ENCODE data around the gene GMEB2.
"Not testable (repeated sequence)": the region's sequence is repeated elsewhere in the genome, so short reads cannot be mapped to it uniquely, and the experiment has no call there.

GMEB2 gene

GRCh38 chr20:63617876-63618265, 9.0 kb downstream of the GMEB2 start:
- H3K27ac ChIP-seq: no peak overlapping the region
- no peak overlapping the region for H3K4me3 ChIP-seq (ENCODE audit: low read depth, low read length)
- no peak for TF ChIP-seq CTCF (IDR thresholded peaks at IDR 0.05; ENCODE audit: low read depth, low read length, missing control alignments)
- H3K36me3 ChIP-seq (replicated peaks): peaks cover 27% of the 10 kb centered on the region
- no peak for DNase-seq
- no peaks in the 10 kb centered on the region for H3K27me3 ChIP-seq (replicated peaks)
- in situ Hi-C loops (cut with HindIII; ENCODE audit: low pct_ligation_motif_present, low sequenced_read_pairs): no loop called here

GRCh38 chr20:63617092-63617875, 9.6 kb downstream of the GMEB2 start:
- no peak for DNase-seq
- H3K27ac ChIP-seq: no peak overlapping the region
- peaks cover 27% of the 10 kb centered on the region for H3K36me3 ChIP-seq (replicated peaks)
- in situ Hi-C loops (cut with HindIII; ENCODE audit: low pct_ligation_motif_present, low sequenced_read_pairs): no loop called here
- H3K4me3 ChIP-seq (ENCODE audit: low read depth, low read length): no peak overlapping the region
- no peaks in the 10 kb centered on the region for H3K27me3 ChIP-seq (replicated peaks)
- TF ChIP-seq CTCF (IDR thresholded peaks at IDR 0.05; ENCODE audit: low read depth, low read length, missing control alignments): no peak

GRCh38 chr20:63613863-63614594, 12.9 kb downstream of the GMEB2 start:
- H3K36me3 ChIP-seq (replicated peaks): peaks cover 23% of the 10 kb centered on the region
- H3K27ac ChIP-seq; H3K27me3 ChIP-seq (replicated peaks); in situ Hi-C loops (cut with HindIII; ENCODE audit: low pct_ligation_motif_present, low sequenced_read_pairs); H3K4me3 ChIP-seq (ENCODE audit: low read depth, low read length); DNase-seq: not testable (repeated sequence)
- TF ChIP-seq CTCF (IDR thresholded peaks at IDR 0.05; ENCODE audit: low read depth, low read length, missing control alignments): peak; percentile 47

GRCh38 chr20:63612276-63612931, 14.5 kb downstream of the GMEB2 start:
- DNase-seq: no peak
- Histone ChIP-seq H3K27ac (no peak overlapping the region), H3K4me3 (ENCODE audit: low read depth, low read length) (no peak overlapping the region), H3K36me3 (replicated peaks) (peaks cover 13% of the 10 kb centered on the region), H3K27me3 (replicated peaks) (no peaks in the 10 kb centered on the region)
- TF ChIP-seq CTCF (IDR thresholded peaks at IDR 0.05; ENCODE audit: low read depth, low read length, missing control alignments): no peak
- in situ Hi-C loops (cut with HindIII; ENCODE audit: low pct_ligation_motif_present, low sequenced_read_pairs): no loop called here

- Histone ChIP-seq H3K4me3 (ENCODE audit: low read depth, low read length) (no peak overlapping the region), H3K36me3 (replicated peaks) (peaks cover 13% of the 10 kb centered on the region), H3K27me3 (replicated peaks) (no peaks in the 10 kb centered on the region), H3K27ac (no peak overlapping the region)
- in situ Hi-C loops (cut with HindIII; ENCODE audit: low pct_ligation_motif_present, low sequenced_read_pairs): no loop called here
- no peak for TF ChIP-seq CTCF (IDR thresholded peaks at IDR 0.05; ENCODE audit: low read depth, low read length, missing control alignments)
- DNase-seq: no peak
Observed at GRCh38 chr20:63611646-63612045, 15.3 kb downstream of the GMEB2 start.
